Measurements from ENCODE around the gene MAPKAP1. TPM values are rescaled to one million over a fixed set of nuclear protein-coding genes. Genes with fewer than 3 reads are reported as not detected.

MAPKAP1 gene
- polyA plus RNA-seq, 1 donor from 2014 or later, result 57.5 TPM

DNA sequence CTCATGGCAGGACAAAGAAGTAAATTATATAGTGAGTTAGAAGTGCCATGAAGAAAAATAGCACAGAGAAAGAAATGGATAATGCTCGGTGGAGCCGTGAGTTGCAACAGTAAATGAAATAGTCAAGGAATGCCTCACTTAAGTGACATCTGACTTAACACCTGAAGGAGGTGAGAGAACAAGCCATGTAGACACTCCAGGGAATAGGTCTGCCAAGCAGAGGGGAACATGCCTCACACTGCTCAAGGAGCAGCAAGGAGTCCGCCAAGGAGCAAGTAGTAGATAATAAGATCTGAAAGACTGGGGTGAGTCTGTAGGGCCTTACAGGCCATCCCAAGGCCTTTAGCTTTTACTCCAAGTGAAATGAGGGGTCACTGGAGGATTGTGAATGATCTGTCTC lies 21.8 kb downstream of the MAPKAP1 start:
- Histone ChIP-seq H3K27ac (ENCODE audit: low read length) (no peak overlapping the region), H3K79me2 (replicated peaks; ENCODE audit: insufficient read depth, low read length) (peaks cover 4% of the 10 kb centered on the region), H3K4me2 (ENCODE audit: low read length) (no peak overlapping the region), H3K36me3 (ENCODE audit: insufficient read depth, low read length) (peaks cover under 1% of the 10 kb centered on the region), H3K27me3 (ENCODE audit: insufficient read depth, low read depth, low read length) (no peaks in the 10 kb centered on the region), H2AFZ (ENCODE audit: low read depth, low read length) (no peak overlapping the region), H3K4me3 (ENCODE audit: low read length) (no peak overlapping the region), H4K20me1 (ENCODE audit: insufficient read depth) (no peaks in the 10 kb centered on the region), H3K9ac (ENCODE audit: low read length) (no peak overlapping the region), H3K9me3 (ENCODE audit: low read length) (no peaks in the 10 kb centered on the region), H3K9me2 (ENCODE audit: insufficient read depth, low read length) (no peaks in the 10 kb centered on the region), H3F3A (ENCODE audit: insufficient read depth, low read length, poor library complexity, severe bottlenecking) (no peaks in the 10 kb centered on the region)
- TF ChIP-seq, protein P1, sequence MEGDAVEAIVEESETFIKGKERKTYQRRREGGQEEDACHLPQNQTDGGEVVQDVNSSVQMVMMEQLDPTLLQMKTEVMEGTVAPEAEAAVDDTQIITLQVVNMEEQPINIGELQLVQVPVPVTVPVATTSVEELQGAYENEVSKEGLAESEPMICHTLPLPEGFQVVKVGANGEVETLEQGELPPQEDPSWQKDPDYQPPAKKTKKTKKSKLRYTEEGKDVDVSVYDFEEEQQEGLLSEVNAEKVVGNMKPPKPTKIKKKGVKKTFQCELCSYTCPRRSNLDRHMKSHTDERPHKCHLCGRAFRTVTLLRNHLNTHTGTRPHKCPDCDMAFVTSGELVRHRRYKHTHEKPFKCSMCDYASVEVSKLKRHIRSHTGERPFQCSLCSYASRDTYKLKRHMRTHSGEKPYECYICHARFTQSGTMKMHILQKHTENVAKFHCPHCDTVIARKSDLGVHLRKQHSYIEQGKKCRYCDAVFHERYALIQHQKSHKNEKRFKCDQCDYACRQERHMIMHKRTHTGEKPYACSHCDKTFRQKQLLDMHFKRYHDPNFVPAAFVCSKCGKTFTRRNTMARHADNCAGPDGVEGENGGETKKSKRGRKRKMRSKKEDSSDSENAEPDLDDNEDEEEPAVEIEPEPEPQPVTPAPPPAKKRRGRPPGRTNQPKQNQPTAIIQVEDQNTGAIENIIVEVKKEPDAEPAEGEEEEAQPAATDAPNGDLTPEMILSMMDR (IDR thresholded peaks at IDR 0.05; ENCODE audit: poor library complexity, severe bottlenecking), result no peak
- TF ChIP-seq TAF1 (IDR thresholded peaks at IDR 0.05; ENCODE audit: low read depth) (no peak), MXI1 (conservative IDR thresholded peaks at IDR 0.05; ENCODE audit: poor library complexity, severe bottlenecking) (no peak), EP300 (conservative IDR thresholded peaks at IDR 0.05; ENCODE audit: poor library complexity, severe bottlenecking) (no peak), POLR2AphosphoS5 (IDR thresholded peaks at IDR 0.05) (no peak), SMC3 (conservative IDR thresholded peaks at IDR 0.05; ENCODE audit: poor library complexity) (no peak)
- TF ChIP-seq, protein P2, sequence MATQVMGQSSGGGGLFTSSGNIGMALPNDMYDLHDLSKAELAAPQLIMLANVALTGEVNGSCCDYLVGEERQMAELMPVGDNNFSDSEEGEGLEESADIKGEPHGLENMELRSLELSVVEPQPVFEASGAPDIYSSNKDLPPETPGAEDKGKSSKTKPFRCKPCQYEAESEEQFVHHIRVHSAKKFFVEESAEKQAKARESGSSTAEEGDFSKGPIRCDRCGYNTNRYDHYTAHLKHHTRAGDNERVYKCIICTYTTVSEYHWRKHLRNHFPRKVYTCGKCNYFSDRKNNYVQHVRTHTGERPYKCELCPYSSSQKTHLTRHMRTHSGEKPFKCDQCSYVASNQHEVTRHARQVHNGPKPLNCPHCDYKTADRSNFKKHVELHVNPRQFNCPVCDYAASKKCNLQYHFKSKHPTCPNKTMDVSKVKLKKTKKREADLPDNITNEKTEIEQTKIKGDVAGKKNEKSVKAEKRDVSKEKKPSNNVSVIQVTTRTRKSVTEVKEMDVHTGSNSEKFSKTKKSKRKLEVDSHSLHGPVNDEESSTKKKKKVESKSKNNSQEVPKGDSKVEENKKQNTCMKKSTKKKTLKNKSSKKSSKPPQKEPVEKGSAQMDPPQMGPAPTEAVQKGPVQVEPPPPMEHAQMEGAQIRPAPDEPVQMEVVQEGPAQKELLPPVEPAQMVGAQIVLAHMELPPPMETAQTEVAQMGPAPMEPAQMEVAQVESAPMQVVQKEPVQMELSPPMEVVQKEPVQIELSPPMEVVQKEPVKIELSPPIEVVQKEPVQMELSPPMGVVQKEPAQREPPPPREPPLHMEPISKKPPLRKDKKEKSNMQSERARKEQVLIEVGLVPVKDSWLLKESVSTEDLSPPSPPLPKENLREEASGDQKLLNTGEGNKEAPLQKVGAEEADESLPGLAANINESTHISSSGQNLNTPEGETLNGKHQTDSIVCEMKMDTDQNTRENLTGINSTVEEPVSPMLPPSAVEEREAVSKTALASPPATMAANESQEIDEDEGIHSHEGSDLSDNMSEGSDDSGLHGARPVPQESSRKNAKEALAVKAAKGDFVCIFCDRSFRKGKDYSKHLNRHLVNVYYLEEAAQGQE (IDR thresholded peaks at IDR 0.05; ENCODE audit: borderline replicate concordance), result no peak

DNA sequence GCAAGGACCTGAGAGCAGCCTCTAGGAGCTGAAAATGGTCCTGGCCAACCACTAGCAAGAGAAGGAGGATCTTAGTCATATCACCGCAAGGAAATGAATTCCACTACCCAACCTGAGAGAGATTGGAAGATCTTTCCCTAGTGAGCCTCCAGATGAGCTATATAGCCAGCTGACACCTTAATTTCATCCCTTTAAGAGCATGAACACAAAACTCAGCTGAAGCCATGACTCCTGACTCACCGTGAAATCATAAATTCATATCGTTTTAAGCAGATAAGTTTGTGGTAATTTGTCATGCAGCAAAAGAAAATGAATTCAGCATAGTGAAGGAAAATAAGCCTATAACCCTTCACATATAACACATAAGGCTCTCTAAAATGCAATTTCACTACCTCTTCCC lies 23.5 kb downstream of the MAPKAP1 start:
- Histone ChIP-seq H3K79me2 (replicated peaks; ENCODE audit: insufficient read depth, low read length) (peaks cover 7% of the 10 kb centered on the region), H2AFZ (ENCODE audit: low read depth, low read length) (no peak overlapping the region), H4K20me1 (ENCODE audit: insufficient read depth) (no peaks in the 10 kb centered on the region), H3K27me3 (ENCODE audit: insufficient read depth, low read depth, low read length) (no peaks in the 10 kb centered on the region), H3K9ac (ENCODE audit: low read length) (no peak overlapping the region), H3F3A (ENCODE audit: insufficient read depth, low read length, poor library complexity, severe bottlenecking) (no peaks in the 10 kb centered on the region), H3K36me3 (ENCODE audit: insufficient read depth, low read length) (no peaks in the 10 kb centered on the region), H3K4me3 (ENCODE audit: low read length) (no peak overlapping the region), H3K9me2 (ENCODE audit: insufficient read depth, low read length) (no peaks in the 10 kb centered on the region), H3K4me2 (ENCODE audit: low read length) (no peak overlapping the region), H3K9me3 (ENCODE audit: low read length) (no peaks in the 10 kb centered on the region), H3K27ac (ENCODE audit: low read length) (no peak overlapping the region)
- no peak for TF ChIP-seq EZH2 (IDR thresholded peaks at IDR 0.05; ENCODE audit: borderline replicate concordance, insufficient read depth, low read length, poor library complexity, severe bottlenecking)
- TF ChIP-seq MXI1 (conservative IDR thresholded peaks at IDR 0.05; ENCODE audit: poor library complexity, severe bottlenecking), result no peak
- TF ChIP-seq POLR2AphosphoS5 (IDR thresholded peaks at IDR 0.05), result no peak
- TF ChIP-seq EP300 (conservative IDR thresholded peaks at IDR 0.05; ENCODE audit: poor library complexity, severe bottlenecking), result no peak
- no peak for TF ChIP-seq TAF1 (IDR thresholded peaks at IDR 0.05; ENCODE audit: low read depth)
- TF ChIP-seq RAD21 (conservative IDR thresholded peaks at IDR 0.05), result no peak
- no peak for TF ChIP-seq SMC3 (conservative IDR thresholded peaks at IDR 0.05; ENCODE audit: poor library complexity)
- TF ChIP-seq, protein P1 (IDR thresholded peaks at IDR 0.05; ENCODE audit: poor library complexity, severe bottlenecking), result no peak
- TF ChIP-seq, protein P2 (IDR thresholded peaks at IDR 0.05; ENCODE audit: borderline replicate concordance), result no peak
